ENCODE results near the gene PDE6B. TPM values are rescaled to one million over a fixed set of nuclear protein-coding genes. Genes with fewer than 3 reads are reported as not detected.
"Not testable (repeated sequence)": the region's sequence is repeated elsewhere in the genome, so short reads cannot be mapped to it uniquely, and the experiment has no call there.

The PDE6B gene
- total and polyA plus RNA-seq, 2 of the 13 experiments (the other 11 are each of a cell fraction or from before 2014, with no cell fraction given) = 0.38 to 0.40 TPM

- POLR2A ChIA-PET; H4K20me1 ChIP-seq (ENCODE audit: insufficient read depth, low read length); H3K9ac ChIP-seq (ENCODE audit: insufficient read depth, low read depth, low read length); H3K4me1 ChIP-seq (ENCODE audit: insufficient read depth, low read length); CTCF ChIA-PET (ENCODE audit: low intra/inter-chr PET ratio, low total read pairs); DNase-seq (ENCODE audit: low spot score); H3K27ac ChIP-seq (ENCODE audit: extremely low read length, insufficient read depth, low read length); H3K79me2 ChIP-seq (ENCODE audit: insufficient read depth, low read length); ATAC-seq; H2AFZ ChIP-seq (ENCODE audit: low read length); H3K4me3 ChIP-seq (replicated peaks in 1 of 3; ENCODE audit: insufficient read depth in 1 of 3, low read depth in 2 of 3, low read length in 3 of 3); H3K4me2 ChIP-seq (ENCODE audit: low read depth, low read length); in situ Hi-C loops (cut with HindIII; ENCODE audit: extremely low pct_ligation_motif_present, low pct_unique_long_range_greater_than_20kb); BruUV-seq (replicated peaks); H3K9me3 ChIP-seq (ENCODE audit: low read length); intact Hi-C loops (cut with micrococcal nuclease; ENCODE audit: unreplicated experiment); H3K36me3 ChIP-seq (replicated peaks in 1 of 2; ENCODE audit: control insufficient read depth in 1 of 2, insufficient read depth in 2 of 2, low read length in 2 of 2); FAIRE-seq: not testable (repeated sequence)
- peaks cover 7 to 50% of the 10 kb centered on the region in 2 experiments; a peak in 4 of 5 replicates for H3K27me3 ChIP-seq (ENCODE audit: control insufficient read depth in 1 of 2, insufficient read depth in 2 of 2, low read length in 2 of 2)
- 50% methylated on average over 43 of the region's 46 CpGs for WGBS (ENCODE audit: low lambda C conversion rate)
These were observed 9.9 kb downstream of the PDE6B start for GRCh38 chr4:635066-635835.

- Histone ChIP-seq H3K79me2 (ENCODE audit: insufficient read depth, low read length) (no peaks in the 10 kb centered on the region), H3K36me3 (replicated peaks in 1 of 2; ENCODE audit: control insufficient read depth in 1 of 2, insufficient read depth in 2 of 2, low read length in 2 of 2) (no peaks in the 10 kb centered on the region), H3K9me3 (ENCODE audit: low read length) (no peaks in the 10 kb centered on the region), H3K4me3 (replicated peaks in 1 of 3; ENCODE audit: insufficient read depth in 1 of 3, low read depth in 2 of 3, low read length in 3 of 3) (no peak overlapping the region), H3K27ac (ENCODE audit: extremely low read length, insufficient read depth, low read length) (no peak overlapping the region), H2AFZ (ENCODE audit: low read length) (no peak overlapping the region), H3K4me2 (ENCODE audit: low read depth, low read length) (no peak overlapping the region), H4K20me1 (ENCODE audit: insufficient read depth, low read length) (no peaks in the 10 kb centered on the region), H3K9ac (ENCODE audit: insufficient read depth, low read depth, low read length) (no peak overlapping the region), H3K4me1 (ENCODE audit: insufficient read depth, low read length) (no peaks in the 10 kb centered on the region), H3K27me3 (ENCODE audit: control insufficient read depth in 1 of 2, insufficient read depth in 2 of 2, low read length in 2 of 2) (peaks cover 6 to 45% of the 10 kb centered on the region in 2 experiments; a peak in 4 of 5 replicates)
- TF ChIP-seq DDIT3 (CRISPR knock-in tag; IDR thresholded peaks at IDR 0.05) (no peak), CSRNP2 (CRISPR knock-in tag; conservative IDR thresholded peaks at IDR 0.05; ENCODE audit: low read depth) (no peak), KLF12 (CRISPR knock-in tag; IDR thresholded peaks at IDR 0.05; ENCODE audit: borderline replicate concordance) (no peak), ZNF891 (CRISPR knock-in tag; IDR thresholded peaks at IDR 0.05) (no peak), BCL6 (CRISPR knock-in tag; IDR thresholded peaks at IDR 0.05) (no peak), ZNF17 (CRISPR knock-in tag; IDR thresholded peaks at IDR 0.05) (no peak), NR0B2 (CRISPR knock-in tag; IDR thresholded peaks at IDR 0.05) (no peak), ZNF484 (CRISPR knock-in tag; IDR thresholded peaks at IDR 0.05; ENCODE audit: borderline replicate concordance, low read depth) (no peak), ZNF225 (CRISPR knock-in tag; IDR thresholded peaks at IDR 0.05) (no peak), MAFK (conservative IDR thresholded peaks at IDR 0.05 in 1 of 2, IDR thresholded peaks at IDR 0.05 in 1 of 2; ENCODE audit: low read length in 2 of 2) (no peak), TOPORS (CRISPR knock-in tag; IDR thresholded peaks at IDR 0.05) (no peak)
- DNase-seq (ENCODE audit: low spot score) = no peak
- ATAC-seq = no peak; the same call in 2 of the 3 replicates
- ChIA-PET CTCF (ENCODE audit: low intra/inter-chr PET ratio, low total read pairs) (no interaction called here), POLR2A (no interaction called here)
- 30% methylated on average over 17 of the region's 22 CpGs for WGBS (ENCODE audit: low lambda C conversion rate)
- intact Hi-C loops (cut with micrococcal nuclease; ENCODE audit: unreplicated experiment) (no loop called here), in situ Hi-C loops (cut with HindIII; ENCODE audit: extremely low pct_ligation_motif_present, low pct_unique_long_range_greater_than_20kb) (no loop called here)
- BruUV-seq (replicated peaks) = no TSS peak
- no peak for FAIRE-seq
These were observed 10.7 kb downstream of the PDE6B start for GRCh38 chr4:635851-636627.
